Large intestine (tissue), 3 donors: ENCODE data around the gene RBPJ. TPM values are rescaled to one million over a fixed set of nuclear protein-coding genes. Genes with fewer than 3 reads are reported as not detected.

Experiments
- DNase-seq, 2 donors: peaks; one replicate each; pipeline versions ENCODE4 v3.0.0 to v3.0.0-alpha.2; 2013
- H3K27ac ChIP-seq: one replicate; pipeline ENCODE4 v1.5.1; 2013; ENCODE audit warnings: low read length
- H3K27me3 ChIP-seq: 2 replicates; pipeline ENCODE4 v1.6.1; 2013; ENCODE audit warnings: low read length; ENCODE audit not compliant: control insufficient read depth, insufficient read depth
- H3K36me3 ChIP-seq: 2 replicates; pipeline ENCODE4 v1.6.1; 2013; ENCODE audit warnings: low read length; ENCODE audit not compliant: control insufficient read depth, insufficient read depth
- H3K4me1 ChIP-seq: one replicate; pipeline ENCODE4 v1.6.1; 2013; ENCODE audit warnings: low read length; ENCODE audit not compliant: control insufficient read depth, insufficient read depth
- H3K4me3 ChIP-seq: one replicate; pipeline ENCODE4 v1.5.1; 2013; ENCODE audit warnings: low read length
- H3K9me3 ChIP-seq: one replicate; pipeline ENCODE4 v1.6.1; 2013; ENCODE audit warnings: mild to moderate bottlenecking, low read depth, low read length, moderate library complexity; ENCODE audit not compliant: control insufficient read depth
- WGBS: methylation state at CpG from one replicate; pipeline ENCODE4 v1.1.5; 2013; ENCODE audit warnings: low lambda C conversion rate; ENCODE audit not compliant: insufficient coverage; 5-methylcytosine and 5-hydroxymethylcytosine counted together
- polyA plus RNA-seq: library from polyadenylated mRNA; unstranded; fragments of 120-200 nt; gene quantifications from one replicate; pipeline ENCODE4 v1.2.1, GENCODE V29; 2013

RBPJ gene
- polyA plus RNA-seq, 1 donor = 64.3 TPM

GRCh38 chr4:26457412-26457811, 136.6 kb downstream of the RBPJ start:
- no peak for DNase-seq
- no peak overlapping the region for H3K27ac ChIP-seq
- no peaks in the 10 kb centered on the region for H3K4me1 ChIP-seq
- no peaks in the 10 kb centered on the region for H3K9me3 ChIP-seq
- no peaks in the 10 kb centered on the region for H3K27me3 ChIP-seq
- H3K36me3 ChIP-seq = no peaks in the 10 kb centered on the region
- H3K4me3 ChIP-seq = no peak overlapping the region
- WGBS = 83% methylated on average over 4 of the region's 6 CpGs

DNA sequence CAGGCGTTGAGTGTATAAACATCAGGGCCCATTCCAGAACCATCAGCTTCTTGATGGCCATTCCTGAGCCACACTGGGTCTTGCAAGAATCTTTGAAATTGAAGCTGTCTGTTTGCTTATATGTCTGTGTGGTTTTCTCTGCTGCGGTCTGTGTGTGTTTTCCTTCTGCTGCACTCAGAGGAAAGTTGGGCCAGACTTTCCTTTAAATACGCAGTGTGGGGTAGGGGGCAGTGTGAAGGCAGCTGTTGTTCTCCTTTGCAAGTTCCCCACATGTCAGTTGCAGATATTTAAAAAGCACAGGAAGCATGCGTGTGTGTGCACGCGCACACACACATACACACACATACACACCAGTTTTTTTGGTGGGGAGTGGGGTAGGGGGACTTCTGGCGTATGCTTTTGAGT, 137.3 kb downstream of the RBPJ start:
- H3K4me1 ChIP-seq = no peaks in the 10 kb centered on the region
- H3K36me3 ChIP-seq = no peaks in the 10 kb centered on the region
- H3K27me3 ChIP-seq = no peaks in the 10 kb centered on the region
- no CpG with 5 or more reads among the region's 7 CpGs for WGBS
- DNase-seq = no peak
- H3K9me3 ChIP-seq = no peaks in the 10 kb centered on the region
- no peak overlapping the region for H3K27ac ChIP-seq
- no peak overlapping the region for H3K4me3 ChIP-seq

- H3K4me3 ChIP-seq = no peak overlapping the region
Observed at GRCh38 chr4:26459054-26459755, 138.4 kb downstream of the RBPJ start.

DNA sequence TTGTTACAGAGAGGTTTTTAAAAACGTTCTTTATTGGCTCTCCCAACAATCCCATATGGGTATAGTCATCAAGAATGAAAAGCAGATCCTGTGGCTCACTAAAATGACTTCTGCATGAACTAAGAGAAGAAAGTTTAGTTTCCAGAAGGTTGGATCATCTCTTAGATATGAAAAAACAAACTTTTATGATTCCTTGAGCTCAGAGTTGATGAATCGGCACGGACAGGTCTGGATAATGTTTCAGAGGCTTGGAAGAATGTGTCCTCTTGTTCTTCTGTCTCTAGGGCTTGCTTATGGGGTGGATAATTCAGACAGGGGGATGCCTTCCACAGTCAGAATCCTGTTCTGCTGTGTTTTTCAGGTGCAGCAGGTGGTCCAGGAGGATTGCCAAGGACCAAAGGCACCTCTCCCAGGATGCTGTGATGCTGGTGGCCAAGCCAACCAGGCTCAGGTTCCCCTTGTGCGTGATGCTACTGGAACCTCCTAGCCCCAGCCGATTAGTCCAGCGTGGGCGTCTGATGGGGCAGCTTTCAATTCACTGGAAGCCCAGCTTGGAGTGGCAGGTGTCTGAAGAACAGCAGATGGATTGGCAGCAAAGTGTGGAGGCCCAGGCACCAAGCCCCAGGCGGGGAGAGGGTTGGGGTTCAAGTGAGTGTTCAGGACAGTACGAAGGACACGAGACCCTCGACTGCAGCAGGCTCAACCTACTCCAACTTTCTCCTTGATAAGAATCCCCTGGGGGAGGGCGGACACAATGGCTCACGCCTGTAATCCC, 139.1 kb downstream of the RBPJ start:
- H3K9me3 ChIP-seq = no peaks in the 10 kb centered on the region
- H3K27me3 ChIP-seq = no peaks in the 10 kb centered on the region
- H3K36me3 ChIP-seq = no peaks in the 10 kb centered on the region
- DNase-seq = no peak
- WGBS = 100% methylated on average over 1 of the region's 13 CpGs
- no peak overlapping the region for H3K4me3 ChIP-seq
- no peaks in the 10 kb centered on the region for H3K4me1 ChIP-seq
- H3K27ac ChIP-seq = no peak overlapping the region

More at GRCh38 chr4:26459054-26459755, 138.4 kb downstream of the RBPJ start:
- H3K9me3 ChIP-seq = no peaks in the 10 kb centered on the region
- H3K4me1 ChIP-seq = no peaks in the 10 kb centered on the region
- 0% methylated on average over 1 of the region's 19 CpGs for WGBS
- H3K36me3 ChIP-seq = no peaks in the 10 kb centered on the region
- DNase-seq = peak; percentile 23 to 56
- no peak overlapping the region for H3K27ac ChIP-seq
- H3K27me3 ChIP-seq = no peaks in the 10 kb centered on the region

- Histone ChIP-seq H3K36me3 (no peaks in the 10 kb centered on the region), H3K27me3 (no peaks in the 10 kb centered on the region), H3K9me3 (no peaks in the 10 kb centered on the region), H3K4me3 (no peak overlapping the region), H3K4me1 (no peaks in the 10 kb centered on the region), H3K27ac (no peak overlapping the region)
- DNase-seq = no peak
- 80% methylated on average over 1 of the region's 2 CpGs for WGBS
Observed at GRCh38 chr4:26462874-26463273, 142.1 kb downstream of the RBPJ start.

- Histone ChIP-seq H3K9me3 (no peaks in the 10 kb centered on the region), H3K27me3 (no peaks in the 10 kb centered on the region), H3K4me1 (no peaks in the 10 kb centered on the region), H3K4me3 (no peak overlapping the region), H3K36me3 (no peaks in the 10 kb centered on the region), H3K27ac (no peak overlapping the region)
- WGBS = 88% methylated on average over 1 of the region's 2 CpGs
- DNase-seq = no peak
Observed at GRCh38 chr4:26463386-26463785, 142.6 kb downstream of the RBPJ start.

DNA sequence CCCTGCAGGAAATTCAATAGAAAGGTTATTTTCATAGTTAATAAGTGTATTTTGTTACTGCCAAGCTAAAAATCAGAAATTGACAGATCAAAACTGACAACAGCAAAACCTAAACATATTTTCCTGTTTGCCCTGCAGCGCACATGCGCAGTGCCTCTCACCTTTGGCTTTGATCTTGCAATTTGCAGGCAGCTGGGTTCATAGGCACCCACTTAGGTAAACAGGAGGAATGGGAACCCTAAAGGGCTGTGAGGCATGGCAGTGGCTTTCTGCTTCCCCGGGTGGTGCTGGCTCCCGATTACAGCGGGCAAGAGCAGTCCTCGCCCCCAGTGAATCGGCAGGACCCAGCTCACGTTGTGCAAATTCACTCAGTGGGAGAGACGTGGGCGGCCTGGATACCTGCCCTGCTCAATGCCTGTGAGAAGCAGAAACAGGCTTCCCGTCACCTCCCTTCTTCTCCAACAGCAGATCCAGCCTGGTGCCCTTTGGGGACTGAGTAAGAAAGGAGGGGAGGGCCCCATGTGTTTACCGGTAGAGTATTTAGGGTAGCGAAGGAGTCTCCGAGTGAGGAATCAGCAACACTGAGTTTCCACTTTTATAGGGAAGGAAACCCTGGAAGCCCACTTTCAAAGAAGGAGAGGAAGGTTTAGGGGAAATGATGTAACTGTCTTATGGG, 143.7 kb downstream of the RBPJ start:
- 100% methylated on average over 2 of the region's 14 CpGs for WGBS
- H3K4me1 ChIP-seq = no peaks in the 10 kb centered on the region
- H3K9me3 ChIP-seq = no peaks in the 10 kb centered on the region
- no peak for DNase-seq
- H3K27me3 ChIP-seq = no peaks in the 10 kb centered on the region
- H3K4me3 ChIP-seq = no peak overlapping the region
- H3K27ac ChIP-seq = no peak overlapping the region
- no peaks in the 10 kb centered on the region for H3K36me3 ChIP-seq

DNA sequence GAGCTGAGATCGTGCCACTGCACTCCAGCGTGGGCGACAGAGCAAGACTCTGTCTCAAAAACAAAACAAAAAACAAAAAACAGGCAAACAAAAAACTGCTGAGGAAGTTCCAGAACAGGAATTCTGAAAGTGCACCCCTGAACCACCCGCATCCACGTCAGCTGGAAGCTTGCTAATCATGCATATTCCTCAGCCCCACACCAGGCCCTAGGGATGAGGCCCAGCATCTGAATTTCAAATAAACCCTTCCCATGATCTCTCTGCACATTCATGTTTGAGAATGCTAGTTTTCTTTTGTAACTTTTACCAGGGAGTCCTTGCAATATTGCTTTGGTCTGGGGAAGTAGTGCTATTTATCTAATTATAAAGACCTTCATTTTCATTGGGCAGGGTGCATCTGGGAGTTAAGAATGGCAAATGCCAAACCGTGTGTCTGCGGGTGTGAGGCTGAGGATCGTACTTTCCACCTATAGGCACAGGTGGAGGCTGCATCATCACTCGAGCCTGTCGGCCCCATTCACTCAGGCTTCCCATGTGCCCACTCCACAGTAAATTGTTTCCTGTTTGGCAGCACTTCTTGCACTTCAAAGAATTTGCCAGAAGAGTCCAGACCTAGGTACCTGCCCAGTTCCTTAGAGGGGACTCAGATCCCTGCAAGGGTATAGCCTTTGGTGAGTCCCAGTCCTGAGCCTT, 145.9 kb downstream of the RBPJ start:
- Histone ChIP-seq H3K27ac (no peak overlapping the region), H3K36me3 (no peaks in the 10 kb centered on the region), H3K27me3 (no peaks in the 10 kb centered on the region), H3K4me1 (no peaks in the 10 kb centered on the region), H3K9me3 (no peaks in the 10 kb centered on the region), H3K4me3 (no peak overlapping the region)
- WGBS = no CpG with 5 or more reads among the region's 10 CpGs
- no peak for DNase-seq

GRCh38 chr4:26467724-26468123, 146.9 kb downstream of the RBPJ start:
- H3K27me3 ChIP-seq = no peaks in the 10 kb centered on the region
- H3K36me3 ChIP-seq = no peaks in the 10 kb centered on the region
- H3K27ac ChIP-seq = no peak overlapping the region
- H3K4me3 ChIP-seq = no peak overlapping the region
- no peaks in the 10 kb centered on the region for H3K4me1 ChIP-seq
- DNase-seq = no peak
- no peaks in the 10 kb centered on the region for H3K9me3 ChIP-seq
- 100% methylated on average over 1 of the region's 1 CpG for WGBS

GRCh38 chr4:26468283-26468949, 147.6 kb downstream of the RBPJ start:
- Histone ChIP-seq H3K4me3 (no peak overlapping the region), H3K27me3 (no peaks in the 10 kb centered on the region), H3K4me1 (no peaks in the 10 kb centered on the region), H3K9me3 (no peaks in the 10 kb centered on the region), H3K27ac (no peak overlapping the region), H3K36me3 (no peaks in the 10 kb centered on the region)
- no CpG with 5 or more reads among the region's 9 CpGs for WGBS
- no peak for DNase-seq
